MM.1S (cell line): Measurements from ENCODE around the gene KIF1C.
A peak's percentile ranks its signal among the peaks of the same experiment; 100 is the strongest.
"Not testable (repeated sequence)": the region's sequence is repeated elsewhere in the genome, so short reads cannot be mapped to it uniquely, and the experiment has no call there.

Experiments
- DNase-seq: peaks from one replicate; pipeline ENCODE4 v3.0.0-alpha.2; 2015
- H2AFZ ChIP-seq: fragments of 300-600 bp; sonication (generic); 2 replicates; pipeline ENCODE4 v1.6.0; 2016; ENCODE audit warnings: antibody characterized with exemption, low read length
- H3F3A ChIP-seq: fragments of 300-600 bp; sonication (generic); 2 replicates; pipeline ENCODE4 v1.6.1; 2016; ENCODE audit warnings: mild to moderate bottlenecking, antibody characterized with exemption, low read length, moderate library complexity, mixed read lengths; ENCODE audit not compliant: insufficient read depth
- H3K27ac ChIP-seq: fragments of 300-600 bp; sonication (generic); 2 replicates; pipeline ENCODE4 v1.5.1; 2016; ENCODE audit warnings: mild to moderate bottlenecking, low read length
- H3K27me3 ChIP-seq: fragments of 300-600 bp; sonication (generic); replicated peaks from 2 replicates; pipeline ENCODE4 v1.6.0; 2016; ENCODE audit warnings: low read length; ENCODE audit not compliant: insufficient read depth
- H3K36me3 ChIP-seq: fragments of 300-600 bp; sonication (generic); replicated peaks from 2 replicates; pipeline ENCODE4 v1.6.1; 2016; ENCODE audit warnings: mild to moderate bottlenecking, low read length, mixed read lengths; ENCODE audit not compliant: insufficient read depth
- H3K4me1 ChIP-seq: fragments of 300-600 bp; sonication (generic); 2 replicates; pipeline ENCODE4 v1.6.1; 2016; ENCODE audit warnings: low read length, mixed read lengths
- H3K4me2 ChIP-seq: fragments of 300-600 bp; sonication (generic); 2 replicates; pipeline ENCODE4 v1.6.0; 2016; ENCODE audit warnings: low read depth, low read length
- H3K4me3 ChIP-seq: fragments of 300-600 bp; sonication (generic); 2 replicates; pipeline ENCODE4 v1.5.1; 2016; ENCODE audit warnings: low read length, mixed read lengths
- H3K79me2 ChIP-seq: fragments of 300-600 bp; sonication (generic); 2 replicates; pipeline ENCODE4 v1.6.1; 2016; ENCODE audit warnings: mixed run types, low read length, mixed read lengths
- H3K9ac ChIP-seq: fragments of 300-600 bp; sonication (generic); 2 replicates; pipeline ENCODE4 v1.6.1; 2016; ENCODE audit warnings: low read length, mixed read lengths
- H3K9me2 ChIP-seq: fragments of 300-600 bp; sonication (generic); replicated peaks from 2 replicates; pipeline ENCODE4 v1.6.1; 2016; ENCODE audit warnings: mild to moderate bottlenecking, low read length, mixed read lengths; ENCODE audit not compliant: insufficient read depth
- H3K9me3 ChIP-seq: fragments of 300-600 bp; sonication (generic); replicated peaks from 2 replicates; pipeline ENCODE4 v1.6.1; 2016; ENCODE audit warnings: mild to moderate bottlenecking, low read length, mixed read lengths; ENCODE audit not compliant: insufficient read depth
- H4K20me1 ChIP-seq: fragments of 300-600 bp; sonication (generic); 2 replicates; pipeline ENCODE4 v1.6.1; 2016; ENCODE audit warnings: mild to moderate bottlenecking, low read length, moderate library complexity, mixed read lengths; ENCODE audit not compliant: insufficient read depth
- EZH2 ChIP-seq: fragments of 300-600 bp; sonication (generic); optimal IDR thresholded peaks from 2 replicates; pipeline ENCODE3; 2017; ENCODE audit warnings: low read depth, mild to moderate bottlenecking, antibody characterized with exemption, low read length, mixed read lengths
- EZH2phosphoT487 ChIP-seq: fragments of 300-600 bp; sonication (generic); IDR thresholded peaks from 2 replicates; pipeline ENCODE4 v1.6.1; 2018; ENCODE audit warnings: antibody characterized with exemption, low read length
- TF ChIP-seq, protein P1 (sequence below): fragments of 300-600 bp; sonication (generic); IDR thresholded peaks from 2 replicates; pipeline ENCODE4 v1.5.1; 2016; ENCODE audit warnings: antibody characterized with exemption, low read length, mixed read lengths

The KIF1C gene

DNA sequence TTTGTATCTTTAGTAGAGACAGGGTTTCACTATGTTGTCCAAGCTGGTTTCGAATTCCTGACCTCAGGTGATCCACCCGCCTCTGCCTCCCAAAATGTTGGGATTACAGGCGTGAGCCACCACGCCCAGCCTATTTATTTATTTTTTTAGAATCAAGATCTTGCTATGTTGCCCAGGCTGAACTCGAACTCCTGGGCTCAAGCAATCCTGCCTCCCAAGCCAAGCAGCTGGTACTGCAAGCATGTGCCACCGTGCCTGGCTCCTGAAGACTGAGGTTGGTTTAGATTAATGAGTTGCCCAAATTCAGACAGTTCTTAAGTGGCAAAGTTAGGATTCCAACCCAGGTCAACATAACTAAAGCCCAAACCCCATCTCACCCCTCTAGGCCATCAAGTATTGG lies 29.5 kb downstream of the KIF1C start:
- no peaks in the 10 kb centered on the region for H3K9me3 ChIP-seq
- H2AFZ ChIP-seq, result no peak overlapping the region
- no peak overlapping the region for H3K27ac ChIP-seq
- no peak overlapping the region for H3K4me3 ChIP-seq
- H3K4me2 ChIP-seq, result no peak overlapping the region
- H3K27me3 ChIP-seq, result no peaks in the 10 kb centered on the region
- H3K79me2 ChIP-seq, result no peaks in the 10 kb centered on the region
- peaks cover 9% of the 10 kb centered on the region; the same call in 1 of the 2 replicates for H3K4me1 ChIP-seq
- no peaks in the 10 kb centered on the region for H3K9me2 ChIP-seq
- H3K9ac ChIP-seq, result no peak overlapping the region
- no peaks in the 10 kb centered on the region for H3K36me3 ChIP-seq
- TF ChIP-seq EZH2phosphoT487 (no peak), EZH2 (no peak)
- TF ChIP-seq, protein P1, sequence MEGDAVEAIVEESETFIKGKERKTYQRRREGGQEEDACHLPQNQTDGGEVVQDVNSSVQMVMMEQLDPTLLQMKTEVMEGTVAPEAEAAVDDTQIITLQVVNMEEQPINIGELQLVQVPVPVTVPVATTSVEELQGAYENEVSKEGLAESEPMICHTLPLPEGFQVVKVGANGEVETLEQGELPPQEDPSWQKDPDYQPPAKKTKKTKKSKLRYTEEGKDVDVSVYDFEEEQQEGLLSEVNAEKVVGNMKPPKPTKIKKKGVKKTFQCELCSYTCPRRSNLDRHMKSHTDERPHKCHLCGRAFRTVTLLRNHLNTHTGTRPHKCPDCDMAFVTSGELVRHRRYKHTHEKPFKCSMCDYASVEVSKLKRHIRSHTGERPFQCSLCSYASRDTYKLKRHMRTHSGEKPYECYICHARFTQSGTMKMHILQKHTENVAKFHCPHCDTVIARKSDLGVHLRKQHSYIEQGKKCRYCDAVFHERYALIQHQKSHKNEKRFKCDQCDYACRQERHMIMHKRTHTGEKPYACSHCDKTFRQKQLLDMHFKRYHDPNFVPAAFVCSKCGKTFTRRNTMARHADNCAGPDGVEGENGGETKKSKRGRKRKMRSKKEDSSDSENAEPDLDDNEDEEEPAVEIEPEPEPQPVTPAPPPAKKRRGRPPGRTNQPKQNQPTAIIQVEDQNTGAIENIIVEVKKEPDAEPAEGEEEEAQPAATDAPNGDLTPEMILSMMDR, result no peak
- peaks cover 8% of the 10 kb centered on the region for H3F3A ChIP-seq
- H4K20me1 ChIP-seq, result no peaks in the 10 kb centered on the region
- no peak for DNase-seq

DNA sequence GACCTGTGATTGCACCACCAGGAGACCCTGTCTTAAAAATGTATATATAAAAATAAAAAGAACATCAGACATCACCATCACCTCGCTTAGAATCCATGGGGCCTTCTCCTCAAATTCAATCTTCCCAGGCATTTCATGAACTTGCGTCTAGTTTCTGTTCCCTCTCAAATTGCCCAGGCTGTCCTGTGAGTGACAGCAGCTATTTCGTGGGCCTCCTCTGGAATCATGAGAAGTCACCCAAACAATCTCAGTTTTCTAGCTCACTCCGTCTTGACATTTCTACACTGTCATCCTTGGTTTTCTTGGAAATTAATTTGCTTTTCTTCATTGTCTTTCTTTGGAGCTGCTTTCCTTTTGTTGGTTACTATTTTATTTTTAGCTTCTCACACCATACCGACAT lies 30.2 kb downstream of the KIF1C start:
- no peaks in the 10 kb centered on the region for H3K9me3 ChIP-seq
- H3K27me3 ChIP-seq, result no peaks in the 10 kb centered on the region
- no peak overlapping the region for H3K4me3 ChIP-seq
- TF ChIP-seq, protein P1, result no peak
- TF ChIP-seq EZH2phosphoT487, result no peak
- no peak for TF ChIP-seq EZH2
- H3K4me2 ChIP-seq, result no peak overlapping the region
- H2AFZ ChIP-seq, result no peak overlapping the region
- H4K20me1 ChIP-seq, result no peaks in the 10 kb centered on the region
- peaks cover 9% of the 10 kb centered on the region; the same call in 1 of the 2 replicates for H3K4me1 ChIP-seq
- no peak overlapping the region for H3K27ac ChIP-seq
- no peaks in the 10 kb centered on the region for H3K79me2 ChIP-seq
- DNase-seq, result no peak
- H3F3A ChIP-seq, result peaks cover 8% of the 10 kb centered on the region
- no peaks in the 10 kb centered on the region for H3K9me2 ChIP-seq
- H3K36me3 ChIP-seq, result no peaks in the 10 kb centered on the region
- no peak overlapping the region for H3K9ac ChIP-seq

DNA sequence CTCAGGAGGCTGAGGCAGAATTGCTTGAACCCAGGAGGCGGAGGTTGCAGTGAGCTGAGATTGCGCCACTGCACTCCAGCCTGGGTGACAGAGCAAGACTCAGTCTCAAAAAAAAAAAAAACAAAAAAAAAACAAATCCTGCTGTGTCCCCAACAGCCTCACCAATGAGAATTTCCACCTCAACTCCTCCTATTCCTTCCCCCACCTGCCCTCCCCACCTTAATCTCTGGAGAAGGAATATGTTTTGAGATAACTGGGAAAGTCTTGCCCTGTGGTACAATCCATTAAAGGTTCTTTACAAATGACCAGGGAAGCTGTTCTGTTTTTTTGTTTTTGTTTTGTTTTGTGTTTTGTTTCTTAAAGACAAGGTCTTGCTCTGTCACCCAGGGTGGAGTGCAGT lies 32.4 kb downstream of the KIF1C start:
- H3K9ac ChIP-seq, H3K36me3 ChIP-seq, DNase-seq, H3K9me2 ChIP-seq, H3K27me3 ChIP-seq, H3K4me1 ChIP-seq, H3K27ac ChIP-seq, H3K4me3 ChIP-seq, H3K9me3 ChIP-seq, H3F3A ChIP-seq, H3K79me2 ChIP-seq, H4K20me1 ChIP-seq: not testable (repeated sequence)
- Histone ChIP-seq H3K4me2 (peak overlapping the region; percentile 37; the same call in 1 of the 2 replicates), H2AFZ (peak overlapping the region; percentile 37; the same call in 1 of the 2 replicates)

DNA sequence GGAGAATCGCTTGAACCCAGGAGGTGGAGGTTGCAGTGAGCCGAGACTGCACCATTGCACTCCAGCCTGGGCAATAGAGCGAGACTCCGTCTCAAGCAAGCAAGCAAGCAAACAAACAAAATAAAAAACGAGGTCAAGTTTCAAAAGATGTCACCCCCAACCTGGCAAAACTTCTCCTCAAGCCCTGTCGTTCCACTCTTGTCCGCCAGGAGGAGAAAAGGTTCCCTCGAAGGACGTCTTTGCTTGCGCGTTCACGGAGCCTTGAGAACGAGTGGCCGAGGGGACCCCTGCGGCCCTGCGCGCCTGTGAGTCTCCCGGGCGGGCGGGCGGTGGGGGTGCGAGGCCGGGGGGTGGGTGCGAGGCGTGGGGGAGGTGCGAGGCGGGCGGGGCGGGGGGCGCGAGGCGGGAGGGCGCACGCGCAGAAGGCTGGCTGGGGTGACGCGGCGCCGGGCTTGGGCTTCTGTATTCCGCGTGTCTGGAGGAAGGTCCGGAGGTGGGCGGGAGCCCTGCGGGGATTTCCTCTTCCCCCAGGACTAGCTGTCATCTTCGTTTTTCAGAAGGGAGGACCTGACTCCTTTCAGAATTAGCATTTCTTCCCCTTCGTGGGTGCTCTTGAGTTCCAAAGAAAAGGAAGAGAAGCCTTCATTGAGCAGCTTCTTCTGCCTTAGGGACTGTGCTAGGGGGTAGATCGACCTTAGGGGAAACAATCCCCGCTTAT lies 33.8 kb downstream of the KIF1C start:
- DNase-seq, result peak; percentile 86
- Histone ChIP-seq H3K27me3 (no peaks in the 10 kb centered on the region), H3F3A (peaks cover 8% of the 10 kb centered on the region), H3K36me3 (no peaks in the 10 kb centered on the region), H3K4me2 (peak overlapping the region; percentile 65), H3K4me3 (peak overlapping the region; percentile 49), H2AFZ (peak overlapping the region; percentile 73), H3K27ac (no peak overlapping the region; the same call in 1 of the 2 replicates), H4K20me1 (no peaks in the 10 kb centered on the region), H3K9me3 (no peaks in the 10 kb centered on the region), H3K9me2 (no peaks in the 10 kb centered on the region), H3K9ac (peak overlapping the region; percentile 39; the same call in 1 of the 2 replicates), H3K4me1 (peaks cover 9% of the 10 kb centered on the region; the same call in 1 of the 2 replicates), H3K79me2 (no peaks in the 10 kb centered on the region)
- TF ChIP-seq, protein P1, result peak; percentile 56
- TF ChIP-seq EZH2phosphoT487, result no peak
